ENCODE measurements around the gene MPEG1.

Gene MPEG1, protein sequence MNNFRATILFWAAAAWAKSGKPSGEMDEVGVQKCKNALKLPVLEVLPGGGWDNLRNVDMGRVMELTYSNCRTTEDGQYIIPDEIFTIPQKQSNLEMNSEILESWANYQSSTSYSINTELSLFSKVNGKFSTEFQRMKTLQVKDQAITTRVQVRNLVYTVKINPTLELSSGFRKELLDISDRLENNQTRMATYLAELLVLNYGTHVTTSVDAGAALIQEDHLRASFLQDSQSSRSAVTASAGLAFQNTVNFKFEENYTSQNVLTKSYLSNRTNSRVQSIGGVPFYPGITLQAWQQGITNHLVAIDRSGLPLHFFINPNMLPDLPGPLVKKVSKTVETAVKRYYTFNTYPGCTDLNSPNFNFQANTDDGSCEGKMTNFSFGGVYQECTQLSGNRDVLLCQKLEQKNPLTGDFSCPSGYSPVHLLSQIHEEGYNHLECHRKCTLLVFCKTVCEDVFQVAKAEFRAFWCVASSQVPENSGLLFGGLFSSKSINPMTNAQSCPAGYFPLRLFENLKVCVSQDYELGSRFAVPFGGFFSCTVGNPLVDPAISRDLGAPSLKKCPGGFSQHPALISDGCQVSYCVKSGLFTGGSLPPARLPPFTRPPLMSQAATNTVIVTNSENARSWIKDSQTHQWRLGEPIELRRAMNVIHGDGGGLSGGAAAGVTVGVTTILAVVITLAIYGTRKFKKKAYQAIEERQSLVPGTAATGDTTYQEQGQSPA

DNA sequence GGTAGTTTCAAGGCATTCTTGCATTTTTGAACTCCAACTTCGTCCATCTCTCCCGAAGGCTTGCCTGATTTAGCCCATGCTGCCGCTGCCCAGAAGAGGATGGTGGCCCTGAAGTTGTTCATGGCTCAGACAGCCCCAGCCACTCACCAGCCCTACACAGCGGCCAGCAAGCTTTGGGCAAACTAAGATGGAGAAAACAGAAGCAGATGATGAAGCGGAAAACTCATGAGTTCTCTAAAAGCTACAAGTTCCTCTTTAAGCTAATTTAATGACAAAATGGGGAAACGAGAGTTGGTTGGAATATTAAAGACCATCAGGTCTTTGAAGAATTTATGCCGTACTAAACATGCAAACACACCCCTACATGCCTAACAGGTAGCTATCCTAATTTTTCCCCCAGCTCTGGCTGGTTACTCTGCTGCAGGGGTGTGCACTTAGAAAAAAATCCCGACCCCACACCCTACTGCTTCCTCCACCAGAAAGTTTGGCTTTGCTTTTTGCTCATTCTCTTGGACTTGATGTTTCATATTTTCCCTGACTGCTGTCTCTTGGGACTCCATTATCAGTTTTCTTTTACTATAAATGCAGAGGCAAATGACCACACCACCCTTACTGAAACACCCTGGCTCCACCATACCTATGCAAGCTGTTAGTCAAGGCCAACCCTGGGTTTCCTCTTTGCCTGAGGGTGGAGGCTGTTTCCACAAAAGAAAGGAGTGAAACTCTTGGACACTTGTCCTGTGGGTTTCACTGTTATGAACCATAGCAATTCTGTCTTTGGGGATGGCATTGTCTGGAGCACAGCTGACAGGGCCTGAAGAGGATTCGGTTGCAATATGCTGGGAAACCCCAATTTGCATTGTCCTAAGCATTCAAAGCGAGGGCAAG, at the start of gene MPEG1:
TSS of gene MPEG1 (minus strand) at position 184 of the 888 bp plus-strand sequence. CDS start at position 122, 62 bp downstream.
- FAIRE-seq = no peak

DNA sequence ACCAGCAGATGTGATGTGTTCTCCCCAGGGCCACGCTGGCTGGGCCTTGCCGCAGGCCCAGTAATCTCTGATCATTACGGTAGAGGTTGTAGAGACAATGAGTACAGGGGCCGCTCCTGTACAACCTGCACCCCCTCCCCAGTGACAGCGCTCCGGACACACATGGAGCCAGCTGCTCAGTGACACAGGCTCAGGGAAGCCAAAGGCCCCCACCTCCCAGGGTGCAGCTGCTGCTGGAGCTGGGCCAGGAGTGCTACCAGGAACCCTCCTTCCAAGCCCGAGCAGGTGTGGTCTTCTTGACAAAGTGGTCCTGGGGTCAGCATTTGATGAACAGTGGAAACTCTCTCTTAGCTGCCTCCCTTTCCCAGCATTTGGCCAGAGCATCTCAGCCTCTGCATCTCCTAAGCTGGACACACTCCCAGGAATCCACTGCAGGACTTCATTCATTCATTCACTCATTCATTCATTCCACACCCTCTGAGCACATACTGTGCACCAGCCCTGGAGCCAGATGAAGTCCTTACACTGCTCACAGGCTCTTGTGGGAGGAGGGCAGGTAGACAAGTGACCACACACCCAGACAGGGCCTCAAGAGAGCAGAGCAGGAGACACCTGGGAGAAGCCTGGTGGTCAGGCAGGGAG, 49.6 kb upstream of the MPEG1 start:
- FAIRE-seq = no peak

DNA sequence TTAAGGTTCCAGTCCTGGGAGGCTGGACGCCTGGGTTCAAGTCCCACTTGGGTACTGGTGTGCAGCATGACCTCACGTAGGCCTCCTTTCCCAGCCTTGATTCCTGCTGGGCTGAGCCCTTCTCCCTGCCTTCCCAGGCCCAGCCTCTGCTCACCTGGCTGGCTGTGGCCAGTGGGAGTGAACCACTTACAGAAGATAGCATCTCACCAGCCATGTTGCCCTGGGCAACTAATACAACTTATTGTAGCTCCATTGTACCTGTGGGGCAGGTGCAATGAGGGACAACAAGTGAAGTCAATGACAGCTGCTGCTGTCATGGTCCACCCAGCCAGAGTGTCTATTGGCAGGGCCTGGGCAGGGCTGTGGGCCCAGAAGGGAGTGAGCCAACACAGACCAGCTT, 48.4 kb upstream of the MPEG1 start:
- FAIRE-seq = no peak

DNA sequence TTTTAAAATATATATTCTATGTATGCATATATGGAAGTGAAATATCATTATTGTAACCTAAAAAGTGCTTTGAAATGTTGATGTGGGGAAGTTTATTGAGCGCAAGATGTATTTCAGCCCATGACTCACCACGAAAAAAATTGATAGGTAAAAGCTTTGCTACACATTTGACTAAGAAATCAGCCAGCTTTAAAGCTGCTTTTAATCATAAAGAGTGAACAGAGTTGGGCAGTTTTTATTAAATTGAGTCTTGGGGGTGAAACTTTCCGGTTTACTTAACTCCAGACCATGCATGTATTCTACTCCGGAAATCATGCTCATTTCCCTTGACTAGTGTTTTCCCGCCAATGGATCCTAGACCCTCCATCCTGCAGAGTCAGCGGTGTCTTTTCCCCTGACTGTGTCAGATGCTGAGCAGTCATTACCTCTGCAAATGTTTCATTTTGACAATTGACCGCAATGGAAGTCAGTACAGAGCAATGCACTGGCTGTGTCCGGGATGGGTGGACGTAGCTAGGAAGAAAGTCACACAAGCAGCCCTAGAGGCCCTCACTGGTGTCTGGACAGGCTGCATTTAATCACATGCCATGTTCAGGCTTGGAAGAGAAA, 47.2 kb upstream of the MPEG1 start:
- no peak for FAIRE-seq

DNA sequence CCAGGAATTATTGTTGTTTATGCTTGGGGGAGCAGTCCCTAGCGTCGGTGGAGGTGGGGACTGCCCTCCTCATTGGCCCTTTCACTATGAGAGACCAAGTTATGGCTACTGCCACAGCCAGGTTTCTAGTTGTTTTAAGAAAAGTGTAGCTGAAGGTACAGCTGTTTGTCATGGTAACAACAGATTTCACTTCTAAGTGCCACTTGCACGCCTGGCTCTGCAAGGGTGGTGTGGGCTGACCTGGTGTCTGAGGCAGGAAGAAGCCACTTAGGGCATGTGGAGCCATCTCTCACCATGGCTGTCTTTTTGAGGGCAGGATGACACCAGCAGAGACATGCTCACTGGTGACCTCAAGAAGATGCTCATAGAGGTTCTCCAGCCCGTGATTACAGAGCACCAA, 46.3 kb upstream of the MPEG1 start:
- FAIRE-seq = no peak

DNA sequence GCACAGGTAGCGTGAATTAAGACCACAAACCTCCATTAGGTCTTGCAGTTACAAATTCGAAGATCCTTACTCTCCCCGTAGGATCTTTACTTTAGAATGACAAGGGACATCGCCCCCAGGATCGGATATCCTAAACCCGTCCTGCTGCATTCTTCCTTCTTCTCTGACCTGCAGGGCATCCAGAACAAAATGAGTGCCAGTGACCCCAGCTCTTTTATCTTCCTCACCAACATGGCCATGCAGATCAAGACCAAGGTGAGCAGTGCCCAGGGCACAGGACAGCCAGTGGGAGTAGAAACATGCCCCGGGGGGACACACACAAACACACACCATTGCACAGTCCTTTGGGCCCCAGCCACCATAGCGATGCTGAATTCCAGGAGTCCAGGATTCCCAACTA, 42.6 kb upstream of the MPEG1 start:
- no peak for FAIRE-seq

DNA sequence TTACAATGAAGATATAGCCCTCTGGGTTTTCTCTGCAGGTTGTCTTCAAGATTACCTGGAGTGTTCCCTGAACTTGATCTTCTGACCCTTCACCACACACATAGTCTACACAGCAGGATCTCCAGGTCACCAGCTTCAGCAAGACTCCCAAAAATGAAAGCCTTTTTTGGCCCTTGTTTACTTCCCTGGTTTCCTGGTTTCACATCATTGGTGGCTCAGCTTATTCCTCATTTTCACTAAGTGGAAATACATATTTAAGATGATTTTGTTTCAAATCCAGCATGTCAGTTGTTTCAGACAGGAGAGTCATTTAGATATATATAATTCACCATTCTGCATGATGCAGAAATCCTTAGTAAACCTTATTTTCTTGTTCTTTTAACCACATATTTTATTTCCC, 41.6 kb upstream of the MPEG1 start:
- no peak for FAIRE-seq

DNA sequence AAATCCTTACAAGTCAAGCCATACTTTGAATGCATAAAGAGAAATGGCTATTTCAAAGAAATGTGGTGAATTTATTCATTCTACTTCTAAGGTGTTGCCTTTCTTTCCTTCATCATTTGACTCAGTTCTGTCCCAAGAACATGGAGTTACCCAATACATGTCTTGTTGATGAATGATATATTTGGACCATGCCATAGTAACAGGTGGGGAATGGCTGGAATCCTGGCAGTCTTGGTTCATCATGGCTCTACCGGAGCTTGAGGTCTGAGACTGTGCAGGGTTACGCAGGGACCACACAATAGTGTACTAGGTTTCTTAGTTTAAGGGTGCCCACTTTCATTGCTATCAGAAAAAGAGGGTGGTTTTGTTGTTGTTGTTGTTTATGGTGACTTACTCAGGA, 40.3 kb upstream of the MPEG1 start:
- FAIRE-seq = no peak

DNA sequence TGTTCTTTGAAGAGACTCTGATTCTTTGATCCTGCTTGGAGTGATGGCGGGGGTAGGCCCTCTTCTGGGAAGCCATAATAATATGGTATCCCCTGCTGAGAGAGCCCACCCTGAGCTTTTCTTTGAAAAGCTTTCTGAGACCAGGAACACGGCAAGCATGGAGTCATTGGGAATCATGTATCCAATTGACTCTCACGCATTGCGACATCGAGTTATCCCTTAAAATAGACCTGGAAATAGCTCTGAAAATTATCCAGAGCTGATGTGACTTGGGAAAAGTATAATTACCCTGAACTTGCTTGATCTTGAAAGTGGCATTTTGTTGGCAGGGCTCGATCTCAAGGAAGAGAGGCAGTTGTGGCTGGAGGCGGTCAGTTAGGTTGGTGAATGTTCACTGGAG, 36.8 kb upstream of the MPEG1 start:
- no peak for FAIRE-seq

DNA sequence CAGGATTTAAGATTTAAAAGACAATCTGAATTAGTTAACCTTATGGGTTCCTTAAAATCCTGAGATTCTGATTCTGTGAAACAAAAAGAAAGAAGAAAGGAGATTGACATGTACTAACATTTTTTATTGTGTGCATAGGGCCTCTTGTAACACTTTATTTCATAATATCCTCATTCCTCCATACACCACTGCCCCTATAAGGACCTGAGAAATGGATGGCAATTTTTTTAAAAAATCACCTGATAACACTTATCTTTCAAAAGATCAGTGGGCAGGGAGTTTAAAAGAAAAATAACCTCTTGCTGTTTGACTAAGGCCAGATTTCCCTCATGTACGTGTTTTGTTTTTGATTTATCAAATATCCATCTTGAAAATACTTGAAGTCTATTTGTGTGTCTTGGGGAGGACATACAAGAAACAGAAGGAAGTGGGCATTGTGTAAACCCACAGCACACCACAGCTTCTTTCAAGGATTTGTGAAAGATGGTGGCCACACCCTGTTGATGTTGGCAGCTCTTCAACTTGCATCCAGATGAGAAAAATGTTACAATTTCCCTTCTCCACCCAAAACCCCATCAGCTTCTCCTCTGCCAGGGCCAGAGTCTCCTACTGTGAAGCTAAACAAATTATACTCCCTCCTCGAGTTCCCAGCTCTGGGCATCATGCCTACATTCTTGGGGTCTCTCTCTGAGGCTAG, 35.0 kb upstream of the MPEG1 start:
- FAIRE-seq = no peak

DNA sequence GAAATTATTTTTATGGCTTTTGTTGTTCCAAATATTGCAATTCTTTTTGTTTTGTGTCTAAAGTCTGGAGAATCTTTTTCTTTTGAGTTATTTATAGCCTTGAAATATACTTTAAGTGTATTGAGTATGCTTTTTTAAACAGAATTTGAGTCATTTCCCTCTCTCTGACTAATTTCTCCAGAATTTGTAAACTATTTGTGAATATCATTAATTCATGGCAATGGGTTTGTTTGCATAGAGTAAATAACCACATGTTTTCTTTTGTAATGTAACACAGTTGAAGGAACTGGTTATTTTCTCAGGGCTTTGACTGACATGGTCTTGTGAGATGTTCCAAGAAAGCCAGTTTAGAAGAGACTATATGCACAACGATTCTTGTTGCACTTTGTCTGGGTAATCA, 30.9 kb upstream of the MPEG1 start:
- no peak for FAIRE-seq

DNA sequence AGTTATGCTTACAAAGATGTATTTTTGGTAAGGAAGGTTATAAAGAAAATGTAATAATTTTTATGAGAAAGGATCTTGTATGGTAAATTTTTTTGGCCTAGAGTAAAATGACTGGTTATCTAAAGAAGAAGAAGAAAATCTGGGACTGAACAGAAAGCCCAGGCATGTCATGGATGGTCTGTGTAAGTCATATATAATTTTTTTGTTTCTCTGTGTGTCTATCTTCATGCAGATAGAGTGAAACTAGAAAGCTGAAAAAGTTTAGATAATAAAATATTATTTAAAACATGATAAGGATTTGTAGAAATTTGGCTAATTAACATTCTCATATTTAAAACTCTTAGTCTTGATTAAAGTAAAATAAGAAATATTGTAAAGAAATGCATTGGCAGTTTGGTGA, 27.6 kb upstream of the MPEG1 start:
- FAIRE-seq = no peak

DNA sequence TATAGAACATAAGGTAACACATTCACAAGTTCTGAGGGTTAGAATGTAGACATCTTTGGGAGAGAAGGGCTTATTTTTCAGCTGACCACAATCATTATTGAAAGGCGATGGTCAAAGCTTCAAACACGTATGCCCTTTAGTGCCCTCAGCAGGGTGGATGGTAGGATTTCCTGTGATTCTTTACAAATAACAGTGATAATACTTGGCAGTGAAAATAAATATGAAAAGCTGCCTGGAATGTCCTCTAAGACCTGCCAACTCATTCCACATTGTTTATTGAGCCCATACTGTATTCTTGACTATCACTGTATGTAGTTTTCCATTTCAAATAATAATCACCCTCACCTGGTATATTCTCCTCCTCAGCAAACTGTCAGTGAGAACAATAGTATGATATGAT, 13.7 kb upstream of the MPEG1 start:
- no peak for FAIRE-seq

DNA sequence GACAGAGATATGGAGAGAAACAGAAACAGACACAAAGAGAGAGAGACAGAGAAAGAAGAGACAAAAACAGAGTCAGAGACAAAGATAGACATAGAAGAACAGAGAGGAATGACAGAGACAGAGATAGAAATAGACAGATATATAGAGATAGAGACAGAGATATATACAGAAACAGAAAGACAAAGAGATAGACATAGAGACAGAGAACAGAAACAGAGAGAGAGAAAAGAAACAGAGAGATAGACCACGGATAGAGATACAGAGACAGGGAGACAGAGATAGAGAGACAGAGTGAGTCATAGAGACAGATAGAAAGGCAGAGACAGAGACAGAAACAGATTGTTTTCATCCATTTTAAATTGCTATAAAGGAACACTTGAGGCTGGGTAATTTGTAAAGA, 12.3 kb upstream of the MPEG1 start:
- FAIRE-seq = no peak

DNA sequence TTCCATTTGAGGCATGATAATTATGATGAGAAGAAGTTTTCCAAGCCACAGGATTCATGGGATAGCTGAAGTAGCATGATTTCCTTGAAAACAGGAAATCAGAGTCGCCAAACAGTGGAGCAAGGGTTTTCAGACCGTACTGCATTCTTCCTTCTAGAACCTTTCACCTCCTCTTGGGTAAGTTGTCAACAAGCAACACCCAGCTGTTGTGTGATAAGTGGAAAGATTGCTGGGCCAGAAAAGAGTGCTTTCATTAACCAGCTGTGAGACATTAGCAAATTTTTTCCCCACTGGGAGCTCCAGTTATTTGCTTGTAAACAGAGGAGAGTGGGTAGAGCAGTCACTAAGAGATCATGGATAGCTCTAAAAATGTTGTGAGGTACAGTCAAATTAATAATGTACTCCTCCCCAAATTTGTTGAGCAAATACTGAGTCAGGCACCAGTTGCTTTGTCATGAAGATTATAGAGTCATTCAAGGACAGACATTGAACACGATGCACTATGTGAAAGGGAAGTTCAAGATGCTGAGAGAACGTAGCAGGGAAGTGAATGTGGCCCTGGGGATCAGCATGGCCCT, 11.7 kb upstream of the MPEG1 start:
- FAIRE-seq = no peak

DNA sequence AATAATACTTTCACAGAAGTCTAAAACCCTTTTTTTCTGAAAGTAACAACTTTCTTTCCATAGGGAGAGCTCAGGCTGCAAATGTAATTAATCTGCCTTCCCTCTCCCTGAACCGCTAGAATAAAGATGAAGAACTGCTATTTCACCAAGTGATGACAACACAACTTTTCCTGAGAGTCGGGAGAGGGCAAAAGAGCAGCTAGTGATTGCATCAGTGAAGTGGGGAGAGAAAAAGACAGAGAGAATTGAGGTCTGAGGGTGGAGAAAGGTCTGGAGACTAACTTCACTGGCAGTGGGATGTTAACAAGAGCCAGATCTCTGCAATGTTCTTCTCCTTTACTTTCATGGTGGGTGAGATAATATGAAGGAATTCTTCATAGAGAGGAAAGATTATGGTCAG, 10.9 kb upstream of the MPEG1 start:
- FAIRE-seq = no peak

DNA sequence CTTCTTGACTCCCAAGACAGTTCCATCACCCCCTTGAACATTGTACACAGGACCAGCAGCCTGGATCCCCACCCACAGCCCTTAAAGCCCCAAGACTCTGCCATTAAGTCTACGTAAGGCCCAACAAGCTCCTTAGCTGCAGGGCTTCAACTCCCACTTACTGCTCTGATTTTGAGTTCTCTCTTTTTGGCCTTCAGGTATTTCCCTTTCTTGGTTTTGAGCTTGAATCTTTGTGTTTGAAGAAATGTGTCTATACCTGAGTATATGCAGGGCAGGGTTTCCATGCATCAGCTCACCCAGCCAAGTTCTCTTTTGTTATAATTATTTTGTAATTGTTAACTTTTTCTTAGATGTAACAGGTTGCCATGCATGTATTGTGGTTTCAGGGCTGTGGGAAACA, 10.4 kb upstream of the MPEG1 start:
- FAIRE-seq = no peak

DNA sequence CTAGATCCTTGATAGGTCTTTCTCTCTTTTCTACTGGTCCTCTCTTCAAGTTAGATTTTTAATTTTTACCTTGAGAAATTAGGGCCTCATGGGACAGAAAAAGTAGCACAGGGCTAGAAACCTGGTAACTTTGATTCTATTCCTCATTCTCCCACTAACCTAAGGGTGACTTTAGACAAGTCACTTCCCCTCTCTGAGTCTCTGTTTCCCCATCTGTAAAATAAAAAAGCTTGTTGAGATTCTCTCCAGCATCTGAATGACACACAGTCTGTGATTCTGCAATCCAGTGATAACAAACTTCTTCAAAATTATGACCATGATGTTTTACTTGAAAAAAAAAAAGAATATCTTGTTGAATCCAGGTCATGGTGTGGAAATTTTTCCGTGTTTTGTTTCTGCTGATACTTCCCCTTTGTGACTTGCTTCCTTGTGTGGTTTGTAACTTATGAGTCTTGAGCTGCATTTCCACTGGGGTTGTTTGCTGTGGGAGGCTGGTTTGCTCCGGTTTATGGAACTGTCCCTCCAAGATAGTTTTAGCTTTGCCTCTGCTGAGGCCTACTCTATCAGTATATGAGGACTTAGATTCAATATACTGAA, 9.8 kb upstream of the MPEG1 start:
- FAIRE-seq = no peak

DNA sequence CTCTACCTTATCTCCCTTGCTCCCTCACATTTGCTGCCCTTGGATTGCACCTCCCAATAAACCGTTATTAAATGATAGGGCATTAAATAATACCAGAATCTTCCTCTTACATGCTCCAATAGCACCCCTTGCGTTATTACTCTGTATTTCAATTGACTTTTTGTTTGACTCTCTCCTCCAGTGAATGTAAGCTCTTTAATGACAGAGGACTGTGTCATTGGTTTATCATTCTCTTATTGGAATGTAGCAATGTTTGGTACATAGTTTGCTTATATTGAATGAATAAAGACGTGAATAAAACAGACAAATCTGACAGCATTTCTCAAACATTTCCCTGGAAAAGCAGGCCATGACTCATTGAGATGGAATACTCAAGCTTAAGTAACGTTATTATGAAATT, 8.7 kb upstream of the MPEG1 start:
- FAIRE-seq = no peak

DNA sequence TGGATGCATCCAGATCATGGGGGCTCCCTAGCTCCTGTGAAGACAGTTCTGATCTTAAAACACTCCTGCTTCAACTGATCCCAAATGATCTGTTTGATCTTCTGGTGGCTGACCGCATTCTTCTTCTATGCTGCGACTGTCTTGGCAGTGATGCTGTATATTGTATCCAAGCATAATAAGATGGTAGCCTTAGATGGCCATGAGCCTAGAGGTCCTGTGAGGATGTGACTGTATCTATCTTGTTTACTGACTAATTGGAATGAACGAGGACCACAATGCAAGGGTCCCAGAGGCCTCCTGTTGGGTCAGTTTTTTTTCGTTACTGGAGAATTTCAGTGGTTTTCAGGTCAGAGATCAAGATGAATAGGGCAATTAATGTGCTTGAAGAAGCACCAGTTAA, 7.1 kb upstream of the MPEG1 start:
- FAIRE-seq = no peak

DNA sequence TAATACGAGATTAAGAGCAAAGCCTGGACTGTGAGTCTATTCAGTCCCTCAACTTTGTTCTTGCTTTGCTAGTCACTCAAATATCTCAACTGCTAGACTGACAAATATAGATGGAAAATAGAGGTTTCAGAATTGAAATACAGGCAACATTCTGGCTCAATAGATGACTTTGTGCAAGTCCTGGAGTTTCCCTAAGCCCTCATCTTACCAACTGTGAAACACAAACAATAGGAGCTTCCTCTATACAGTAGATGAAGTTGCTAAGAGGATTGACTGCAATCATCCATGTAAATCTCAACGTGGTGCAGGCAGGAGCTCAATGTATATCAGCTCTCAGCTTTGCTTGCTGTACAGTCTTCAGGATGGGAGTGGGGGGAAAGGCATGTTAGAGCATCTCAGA, 6.2 kb upstream of the MPEG1 start:
- no peak for FAIRE-seq

All from endometrium (tissue), 2 donors.